Fibroblast of pulmonary artery (primary cell): ENCODE results near the gene KRT3.
"Not testable (repeated sequence)": the region's sequence is repeated elsewhere in the genome, so short reads cannot be mapped to it uniquely, and the experiment has no call there.

Experiments
- DNase-seq: peaks from one replicate; pipeline ENCODE4 v3.0.0-alpha.2; 2010; ENCODE audit warnings: low read depth
- H3K4me3 ChIP-seq: replicated peaks from 2 replicates; pipeline ENCODE4 v1.5.1; 2011; ENCODE audit warnings: low read depth, mild to moderate bottlenecking, control low read depth, low read length, moderate library complexity
- TF ChIP-seq, protein P1 (sequence below): IDR thresholded peaks from 2 replicates; pipeline ENCODE4 v1.5.1; 2011; ENCODE audit warnings: mild to moderate bottlenecking, control low read depth, low read length, inconsistent platforms; ENCODE audit errors: missing control alignments

Gene KRT3

DNA sequence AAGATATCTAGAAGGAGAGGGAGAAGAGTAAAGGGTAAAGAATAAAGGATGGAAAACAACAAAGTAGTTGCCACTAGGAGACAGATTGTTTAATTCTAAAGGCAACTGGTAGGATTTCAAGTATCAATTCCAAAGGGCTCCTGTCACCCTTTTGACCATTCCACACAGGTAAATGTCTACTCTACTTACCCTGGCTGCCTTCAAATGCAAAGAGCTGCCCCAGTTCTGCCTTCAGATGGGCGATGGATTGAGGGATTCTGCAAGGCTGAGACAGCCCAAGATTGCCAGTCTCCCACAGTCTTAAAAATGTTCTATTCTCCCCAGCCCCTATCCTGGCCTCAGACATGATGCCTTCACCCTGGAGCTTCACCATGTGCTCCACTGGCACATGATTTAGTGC is 30.2 kb downstream of the KRT3 start:
- DNase-seq, result no peak
- H3K4me3 ChIP-seq, result no peak overlapping the region
- TF ChIP-seq, protein P1, sequence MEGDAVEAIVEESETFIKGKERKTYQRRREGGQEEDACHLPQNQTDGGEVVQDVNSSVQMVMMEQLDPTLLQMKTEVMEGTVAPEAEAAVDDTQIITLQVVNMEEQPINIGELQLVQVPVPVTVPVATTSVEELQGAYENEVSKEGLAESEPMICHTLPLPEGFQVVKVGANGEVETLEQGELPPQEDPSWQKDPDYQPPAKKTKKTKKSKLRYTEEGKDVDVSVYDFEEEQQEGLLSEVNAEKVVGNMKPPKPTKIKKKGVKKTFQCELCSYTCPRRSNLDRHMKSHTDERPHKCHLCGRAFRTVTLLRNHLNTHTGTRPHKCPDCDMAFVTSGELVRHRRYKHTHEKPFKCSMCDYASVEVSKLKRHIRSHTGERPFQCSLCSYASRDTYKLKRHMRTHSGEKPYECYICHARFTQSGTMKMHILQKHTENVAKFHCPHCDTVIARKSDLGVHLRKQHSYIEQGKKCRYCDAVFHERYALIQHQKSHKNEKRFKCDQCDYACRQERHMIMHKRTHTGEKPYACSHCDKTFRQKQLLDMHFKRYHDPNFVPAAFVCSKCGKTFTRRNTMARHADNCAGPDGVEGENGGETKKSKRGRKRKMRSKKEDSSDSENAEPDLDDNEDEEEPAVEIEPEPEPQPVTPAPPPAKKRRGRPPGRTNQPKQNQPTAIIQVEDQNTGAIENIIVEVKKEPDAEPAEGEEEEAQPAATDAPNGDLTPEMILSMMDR, result no peak

DNA sequence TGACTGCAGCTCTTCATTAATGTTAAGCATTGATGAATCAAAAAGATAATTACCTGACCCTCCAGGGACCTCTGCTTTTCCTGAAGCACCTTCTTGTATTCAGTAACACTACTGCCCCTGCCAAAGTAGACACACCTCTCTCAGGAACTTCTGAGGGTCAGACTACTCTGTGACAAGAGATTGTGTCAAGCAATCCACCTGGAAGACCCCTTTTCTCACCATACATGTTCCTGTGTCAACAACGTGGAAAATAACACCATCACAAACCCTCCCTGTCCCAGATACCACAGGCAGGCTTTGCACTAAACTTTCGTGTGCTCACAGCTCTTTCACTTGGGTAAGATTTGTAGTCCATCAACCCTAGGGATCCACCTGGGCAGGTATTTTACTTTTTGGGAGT is 31.9 kb downstream of the KRT3 start:
- TF ChIP-seq, protein P1, result no peak

DNA sequence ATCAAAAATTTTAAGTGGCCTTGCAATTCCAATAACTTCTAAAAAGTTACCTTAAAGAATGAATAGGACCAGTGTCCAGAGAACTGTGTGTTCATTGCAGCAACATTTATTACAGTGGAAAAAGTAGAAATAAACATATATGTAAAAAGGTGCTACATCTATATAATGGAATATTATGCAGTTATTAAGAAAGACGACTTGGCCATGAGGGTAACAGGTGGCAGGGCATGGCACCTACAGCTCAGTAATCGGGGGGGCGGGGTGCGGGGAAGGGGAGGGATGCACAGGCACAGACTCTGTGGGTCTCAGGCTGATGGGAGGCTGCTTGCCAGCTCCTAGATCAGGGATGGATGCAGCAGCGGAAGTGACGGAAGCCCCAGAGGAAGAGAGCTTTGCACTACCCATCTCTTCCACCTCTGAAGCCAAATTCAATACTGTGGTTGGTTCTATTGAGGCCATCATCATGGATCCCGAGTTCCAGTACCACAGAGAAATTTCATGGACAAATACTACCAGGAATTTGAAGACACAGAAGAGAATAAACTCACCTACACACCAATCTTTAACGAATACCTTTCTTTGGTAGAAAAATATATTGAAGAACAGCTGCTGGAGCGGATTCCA is 32.8 kb downstream of the KRT3 start:
- TF ChIP-seq, protein P1, result no peak
- H3K4me3 ChIP-seq, result no peak overlapping the region
- DNase-seq, result no peak

More for the DNA sequence above, 31.9 kb downstream of the KRT3 start:
- no peak overlapping the region for H3K4me3 ChIP-seq
- no peak for DNase-seq

DNA sequence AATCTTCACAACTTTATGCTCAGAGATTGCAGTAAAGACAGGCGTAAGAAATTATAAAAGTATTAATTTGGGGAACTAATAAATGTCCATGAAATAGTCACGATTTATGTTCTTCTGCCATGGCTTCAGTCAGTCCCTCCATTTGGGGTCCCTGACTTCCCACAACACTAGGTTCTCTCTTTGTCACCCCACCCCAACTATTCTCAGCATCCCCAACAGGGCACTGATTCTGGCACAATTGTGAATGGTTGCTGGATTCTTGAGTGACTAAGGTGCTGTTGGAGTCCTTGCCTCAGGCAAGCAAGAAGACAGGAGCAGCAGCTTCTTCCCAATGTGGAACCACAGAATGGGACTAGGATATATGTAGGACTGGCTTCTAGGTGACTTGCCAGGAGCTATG is 34.1 kb downstream of the KRT3 start:
- no peak for DNase-seq
- no peak overlapping the region for H3K4me3 ChIP-seq
- TF ChIP-seq, protein P1, result no peak

DNA sequence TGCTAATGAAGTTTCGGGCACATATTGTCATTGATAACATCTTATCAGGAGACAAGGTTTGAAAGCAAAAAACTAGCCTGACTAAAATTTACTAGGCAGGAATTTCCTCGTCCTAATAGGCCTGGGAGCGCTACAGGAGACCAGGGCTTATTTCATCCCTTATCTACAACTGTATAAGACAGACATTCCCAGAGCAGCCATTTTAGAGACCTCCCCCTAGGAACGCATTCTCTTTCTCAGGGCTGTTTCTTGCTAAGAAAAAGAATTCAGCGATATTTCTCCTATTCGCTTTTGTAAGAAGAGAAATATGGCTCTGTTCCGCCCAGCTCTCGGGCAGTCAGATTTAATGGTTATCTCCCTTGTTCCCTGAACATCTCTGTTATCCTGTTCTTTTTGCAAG is 34.7 kb downstream of the KRT3 start:
- not testable (repeated sequence) for DNase-seq, H3K4me3 ChIP-seq

GRCh38 chr12:52760623-52761022 is 35.3 kb downstream of the KRT3 start:
- TF ChIP-seq, protein P1, result no peak
- DNase-seq, result no peak
- no peak overlapping the region for H3K4me3 ChIP-seq

DNA sequence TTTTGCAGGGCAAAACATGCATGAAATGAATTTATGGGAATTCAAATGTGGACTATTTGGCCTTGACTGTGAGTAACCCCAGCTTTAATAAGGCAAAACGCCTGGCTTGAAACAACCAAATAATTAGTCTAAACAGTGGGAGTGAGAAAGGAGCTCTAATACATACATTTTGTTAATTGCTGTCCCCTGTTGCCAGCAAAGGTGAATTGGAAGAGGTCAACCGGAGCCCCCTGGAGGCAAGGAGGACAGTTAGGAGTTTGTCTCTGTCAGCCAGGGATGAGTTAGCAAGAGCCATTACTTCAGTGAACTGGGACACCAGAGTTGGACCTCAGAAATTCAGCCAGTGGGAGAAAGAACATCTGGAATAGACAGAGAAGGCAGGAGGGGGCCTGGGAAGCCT is 36.2 kb downstream of the KRT3 start:
- no peak overlapping the region for H3K4me3 ChIP-seq
- TF ChIP-seq, protein P1, result no peak
- no peak for DNase-seq

DNA sequence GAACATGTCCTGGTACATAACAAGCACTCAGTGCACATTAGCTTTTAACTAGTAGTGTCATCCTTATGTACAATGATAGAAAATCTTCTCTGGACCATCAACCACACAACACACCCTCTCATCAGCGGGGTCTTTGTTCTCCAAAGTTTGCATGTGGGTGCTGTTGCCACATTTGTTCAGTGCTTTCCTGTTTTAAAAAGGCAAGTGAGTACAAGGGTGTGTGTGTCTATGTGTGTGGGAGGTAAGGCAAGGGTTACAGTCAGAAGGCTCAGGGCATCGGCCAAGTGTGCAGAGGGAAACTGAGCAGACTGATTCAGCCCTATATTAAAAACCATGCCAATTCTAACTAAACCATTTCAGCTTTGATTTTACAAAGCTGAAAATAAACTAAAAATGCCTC is 36.7 kb downstream of the KRT3 start:
- no peak for DNase-seq
- TF ChIP-seq, protein P1, result no peak
- H3K4me3 ChIP-seq, result no peak overlapping the region
